HEK293 (cell line): Measurements from ENCODE around the gene IGIP.

Experiments
- IKZF3 ChIP-seq: fragments of 450-650 bp; IDR thresholded peaks from 2 replicates; pipeline ENCODE4 v1.5.0; 2018; ENCODE audit warnings: missing biosample characterization, mild to moderate bottlenecking, missing genetic modification characterization, moderate library complexity
- KLF7 ChIP-seq: fragments of 450-650 bp; formaldehyde crosslinking; IDR thresholded peaks from 2 replicates; pipeline ENCODE4 v1.5.1; 2016; ENCODE audit warnings: missing biosample characterization, missing genetic modification characterization, borderline replicate concordance
- MZF1 ChIP-seq: fragments of 450-650 bp; formaldehyde crosslinking; IDR thresholded peaks from 2 replicates; pipeline ENCODE4 v1.5.1; 2017; ENCODE audit warnings: missing biosample characterization, missing genetic modification characterization, borderline replicate concordance
- ZBTB48 ChIP-seq: fragments of 450-650 bp; formaldehyde crosslinking; IDR thresholded peaks from 2 replicates; pipeline ENCODE4 v1.5.1; 2016; ENCODE audit warnings: missing biosample characterization, missing genetic modification characterization
- ZBTB8A ChIP-seq: fragments of 450-650 bp; formaldehyde crosslinking; IDR thresholded peaks from 2 replicates; pipeline ENCODE4 v1.5.1; 2016; ENCODE audit warnings: missing biosample characterization, missing genetic modification characterization
- ZFP37 ChIP-seq: fragments of 450-650 bp; formaldehyde crosslinking; IDR thresholded peaks from 2 replicates; pipeline ENCODE4 v1.5.1; 2016; ENCODE audit warnings: missing biosample characterization, missing genetic modification characterization
- ZNF114 ChIP-seq: fragments of 450-650 bp; formaldehyde crosslinking; IDR thresholded peaks from 2 replicates; pipeline ENCODE4 v1.5.0; 2017; ENCODE audit warnings: missing biosample characterization, missing genetic modification characterization
- ZNF121 ChIP-seq: fragments of 450-650 bp; formaldehyde crosslinking; IDR thresholded peaks from 2 replicates; pipeline ENCODE4 v1.5.1; 2016; ENCODE audit warnings: missing biosample characterization, missing genetic modification characterization
- ZNF132 ChIP-seq: fragments of 450-650 bp; formaldehyde crosslinking; IDR thresholded peaks from 2 replicates; pipeline ENCODE4 v1.5.1; 2017; ENCODE audit warnings: missing biosample characterization, missing genetic modification characterization, borderline replicate concordance
- ZNF19 ChIP-seq: fragments of 450-650 bp; formaldehyde crosslinking; IDR thresholded peaks from 2 replicates; pipeline ENCODE4; 2016; ENCODE audit warnings: missing biosample characterization, missing genetic modification characterization, low read depth
- ZNF211 ChIP-seq: fragments of 450-650 bp; formaldehyde crosslinking; IDR thresholded peaks from 2 replicates; pipeline ENCODE4 v1.5.1; 2016; ENCODE audit warnings: low read depth, missing biosample characterization, missing genetic modification characterization
- ZNF214 ChIP-seq: fragments of 450-650 bp; formaldehyde crosslinking; IDR thresholded peaks from 2 replicates; pipeline ENCODE4 v1.5.1; 2017; ENCODE audit warnings: missing biosample characterization, mild to moderate bottlenecking, missing genetic modification characterization, borderline replicate concordance
- ZNF341 ChIP-seq: fragments of 450-650 bp; formaldehyde crosslinking; IDR thresholded peaks from 2 replicates; pipeline ENCODE4; 2016; ENCODE audit warnings: low read depth, missing biosample characterization, missing genetic modification characterization
- ZNF423 ChIP-seq: fragments of 450-650 bp; formaldehyde crosslinking; IDR thresholded peaks from 2 replicates; pipeline ENCODE4 v1.5.1; 2016; ENCODE audit warnings: missing biosample characterization, missing genetic modification characterization
- ZNF548 ChIP-seq: fragments of 450-650 bp; formaldehyde crosslinking; IDR thresholded peaks from 2 replicates; pipeline ENCODE4 v1.5.1; 2016; ENCODE audit warnings: missing biosample characterization, missing genetic modification characterization
- ZNF585B ChIP-seq: fragments of 450-650 bp; formaldehyde crosslinking; IDR thresholded peaks from 2 replicates; pipeline ENCODE4 v1.5.1; 2016; ENCODE audit warnings: missing biosample characterization, missing genetic modification characterization
- ZNF654 ChIP-seq: fragments of 450-650 bp; formaldehyde crosslinking; IDR thresholded peaks from 2 replicates; pipeline ENCODE4 v1.5.1; 2016; ENCODE audit warnings: low read depth, missing biosample characterization, missing genetic modification characterization
- ZNF670 ChIP-seq: fragments of 450-650 bp; formaldehyde crosslinking; IDR thresholded peaks from 2 replicates; pipeline ENCODE4 v1.5.1; 2016; ENCODE audit warnings: missing biosample characterization, missing genetic modification characterization, low read depth
- ZNF76 ChIP-seq: fragments of 450-650 bp; formaldehyde crosslinking; IDR thresholded peaks from 2 replicates; pipeline ENCODE4; 2016; ENCODE audit warnings: low read depth, missing biosample characterization, missing genetic modification characterization, borderline replicate concordance
- ZNF776 ChIP-seq: fragments of 450-650 bp; formaldehyde crosslinking; IDR thresholded peaks from 2 replicates; pipeline ENCODE4 v1.5.0; 2017; ENCODE audit warnings: missing biosample characterization, missing genetic modification characterization, borderline replicate concordance
- ZNF777 ChIP-seq: fragments of 450-650 bp; formaldehyde crosslinking; IDR thresholded peaks from 2 replicates; pipeline ENCODE4 v1.5.1; 2017; ENCODE audit warnings: missing biosample characterization, missing genetic modification characterization, borderline replicate concordance
- TF ChIP-seq, protein P1 (sequence below): fragments of 450-650 bp; formaldehyde crosslinking; IDR thresholded peaks from 2 replicates; pipeline ENCODE4 v1.5.1; 2016; ENCODE audit warnings: missing biosample characterization, missing genetic modification characterization
- TF ChIP-seq, protein P2 (sequence below): fragments of 450-650 bp; formaldehyde crosslinking; IDR thresholded peaks from 2 replicates; pipeline ENCODE4 v1.5.1; 2016; ENCODE audit warnings: missing biosample characterization, missing genetic modification characterization
- TF ChIP-seq, protein P3 (sequence below): fragments of 450-650 bp; formaldehyde crosslinking; IDR thresholded peaks from 2 replicates; pipeline ENCODE4 v1.5.1; 2017; ENCODE audit warnings: missing biosample characterization, missing genetic modification characterization

Gene IGIP

DNA sequence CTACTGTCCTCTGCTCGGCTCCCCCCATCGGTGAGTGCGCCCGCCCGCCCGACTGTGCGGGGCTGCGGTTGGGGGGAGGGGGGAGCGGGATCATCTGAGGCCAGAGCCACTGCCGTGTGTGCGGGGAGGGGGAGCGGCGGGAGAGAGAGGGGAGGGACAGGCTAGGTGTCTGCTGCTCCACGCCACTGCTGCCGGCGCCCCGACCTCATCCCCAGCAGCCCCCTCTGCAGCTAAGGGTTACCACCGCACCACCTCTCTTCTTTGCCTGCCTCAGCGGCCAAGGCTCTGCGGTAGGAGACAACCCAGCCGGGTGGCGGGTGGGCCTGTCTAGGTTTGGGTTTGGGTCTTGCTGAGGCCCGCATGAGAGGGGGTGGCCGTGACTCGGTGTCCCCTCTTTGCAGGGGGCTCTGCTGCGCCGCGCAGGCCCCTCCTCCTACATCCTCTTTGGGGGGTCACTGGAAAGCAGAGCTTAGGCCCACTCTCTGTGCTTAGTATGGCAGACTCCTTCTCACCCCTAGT lies 12.5 kb upstream of the IGIP start (continued):
- TF ChIP-seq, protein P1, sequence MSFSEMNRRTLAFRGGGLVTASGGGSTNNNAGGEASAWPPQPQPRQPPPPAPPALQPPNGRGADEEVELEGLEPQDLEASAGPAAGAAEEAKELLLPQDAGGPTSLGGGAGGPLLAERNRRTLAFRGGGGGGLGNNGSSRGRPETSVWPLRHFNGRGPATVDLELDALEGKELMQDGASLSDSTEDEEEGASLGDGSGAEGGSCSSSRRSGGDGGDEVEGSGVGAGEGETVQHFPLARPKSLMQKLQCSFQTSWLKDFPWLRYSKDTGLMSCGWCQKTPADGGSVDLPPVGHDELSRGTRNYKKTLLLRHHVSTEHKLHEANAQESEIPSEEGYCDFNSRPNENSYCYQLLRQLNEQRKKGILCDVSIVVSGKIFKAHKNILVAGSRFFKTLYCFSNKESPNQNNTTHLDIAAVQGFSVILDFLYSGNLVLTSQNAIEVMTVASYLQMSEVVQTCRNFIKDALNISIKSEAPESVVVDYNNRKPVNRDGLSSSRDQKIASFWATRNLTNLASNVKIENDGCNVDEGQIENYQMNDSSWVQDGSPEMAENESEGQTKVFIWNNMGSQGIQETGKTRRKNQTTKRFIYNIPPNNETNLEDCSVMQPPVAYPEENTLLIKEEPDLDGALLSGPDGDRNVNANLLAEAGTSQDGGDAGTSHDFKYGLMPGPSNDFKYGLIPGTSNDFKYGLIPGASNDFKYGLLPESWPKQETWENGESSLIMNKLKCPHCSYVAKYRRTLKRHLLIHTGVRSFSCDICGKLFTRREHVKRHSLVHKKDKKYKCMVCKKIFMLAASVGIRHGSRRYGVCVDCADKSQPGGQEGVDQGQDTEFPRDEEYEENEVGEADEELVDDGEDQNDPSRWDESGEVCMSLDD (tag by site-specific recombination), result peak; percentile 77
- TF ChIP-seq ZNF777 (tag by site-specific recombination) (no peak), ZNF341 (tag by site-specific recombination) (peak; percentile 31), ZNF19 (tag by site-specific recombination) (no peak), ZFP37 (tag by site-specific recombination) (0 out of 2 replicates have a peak, but pooled peaks have one; percentile 67), ZNF585B (tag by site-specific recombination) (no peak), ZNF670 (no peak), ZNF654 (tag by site-specific recombination) (no peak), ZNF423 (tag by site-specific recombination) (no peak), IKZF3 (tag by site-specific recombination) (no peak), ZBTB48 (tag by site-specific recombination) (0 out of 2 replicates have a peak, but pooled peaks have one; percentile 51), ZBTB8A (tag by site-specific recombination) (peak; percentile 15), ZNF776 (tag by site-specific recombination) (no peak), ZNF114 (tag by site-specific recombination) (no peak), ZNF214 (no peak), ZNF76 (tag by site-specific recombination) (no peak), MZF1 (tag by site-specific recombination) (no peak), ZNF548 (tag by site-specific recombination) (no peak), ZNF211 (tag by site-specific recombination) (no peak), KLF7 (tag by site-specific recombination) (no peak), ZNF132 (tag by site-specific recombination) (no peak), ZNF121 (tag by site-specific recombination) (no peak)
- TF ChIP-seq, protein P2, sequence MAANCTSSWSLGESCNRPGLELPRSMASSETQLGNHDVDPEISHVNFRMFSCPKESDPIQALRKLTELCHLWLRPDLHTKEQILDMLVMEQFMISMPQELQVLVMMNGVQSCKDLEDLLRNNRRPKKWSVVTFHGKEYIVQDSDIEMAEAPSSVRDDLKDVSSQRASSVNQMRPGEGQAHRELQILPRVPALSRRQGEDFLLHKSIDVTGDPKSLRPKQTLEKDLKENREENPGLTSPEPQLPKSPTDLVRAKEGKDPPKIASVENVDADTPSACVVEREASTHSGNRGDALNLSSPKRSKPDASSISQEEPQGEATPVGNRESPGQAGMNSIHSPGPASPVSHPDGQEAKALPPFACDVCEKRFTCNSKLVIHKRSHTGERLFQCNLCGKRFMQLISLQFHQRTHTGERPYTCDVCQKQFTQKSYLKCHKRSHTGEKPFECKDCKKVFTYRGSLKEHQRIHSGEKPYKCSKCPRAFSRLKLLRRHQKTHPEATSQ (tag by site-specific recombination), result no peak
- TF ChIP-seq, protein P3, sequence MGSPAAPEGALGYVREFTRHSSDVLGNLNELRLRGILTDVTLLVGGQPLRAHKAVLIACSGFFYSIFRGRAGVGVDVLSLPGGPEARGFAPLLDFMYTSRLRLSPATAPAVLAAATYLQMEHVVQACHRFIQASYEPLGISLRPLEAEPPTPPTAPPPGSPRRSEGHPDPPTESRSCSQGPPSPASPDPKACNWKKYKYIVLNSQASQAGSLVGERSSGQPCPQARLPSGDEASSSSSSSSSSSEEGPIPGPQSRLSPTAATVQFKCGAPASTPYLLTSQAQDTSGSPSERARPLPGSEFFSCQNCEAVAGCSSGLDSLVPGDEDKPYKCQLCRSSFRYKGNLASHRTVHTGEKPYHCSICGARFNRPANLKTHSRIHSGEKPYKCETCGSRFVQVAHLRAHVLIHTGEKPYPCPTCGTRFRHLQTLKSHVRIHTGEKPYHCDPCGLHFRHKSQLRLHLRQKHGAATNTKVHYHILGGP (tag by site-specific recombination), result no peak
